HL-60 (cell line): Measurements from ENCODE around the gene CEP135.

Experiments used
- CTCF ChIP-seq: IDR thresholded peaks from one replicate; pipeline ENCODE4 v1.5.1; 2011; ENCODE audit warnings: low read length, control low read depth, inconsistent platforms; ENCODE audit not compliant: insufficient read depth
- GABPA ChIP-seq: IDR thresholded peaks from 2 replicates; pipeline ENCODE4 v1.6.1; 2012; ENCODE audit warnings: low read depth

- no peak for TF ChIP-seq GABPA
- no peak for TF ChIP-seq CTCF
These were observed 27.7 kb upstream of the CEP135 start for GRCh38 chr4:55921093-55921492.
